Omental fat pad (tissue), 4 donors: ENCODE data around the gene AK4. TPM values are rescaled to one million over a fixed set of nuclear protein-coding genes. Genes with fewer than 3 reads are reported as not detected.

Experiments
- ATAC-seq: fragments of 150-250 bp; one replicate; pipeline ENCODE4 v1.9.1; 2016; ENCODE audit warnings: mild to moderate bottlenecking, moderate library complexity; ENCODE audit not compliant: low FRiP score
- DNase-seq: peaks from one replicate; pipeline ENCODE4 v3.0.0-alpha.2; 2019; ENCODE audit warnings: low spot score
- total RNA-seq, 4 donors: library from RNA; depleted of rRNA; stranded (reverse); fragments of >200 nt; gene quantifications; one replicate each; pipeline ENCODE4 v1.1.0, GENCODE V29; 2016
- TF ChIP-seq, protein P1 (sequence below), 3 donors: fragments of 450-650 bp; IDR thresholded peaks; one replicate each; pipeline ENCODE4 v1.5.1; 2016 to 2017; ENCODE audit warnings: antibody characterized with exemption in 3 of 3, mild to moderate bottlenecking in 3 of 3, moderate library complexity in 2 of 3

AK4 gene
- total RNA-seq, 4 donors from 2014 or later: 20.5 to 108 (median 61.8) TPM

DNA sequence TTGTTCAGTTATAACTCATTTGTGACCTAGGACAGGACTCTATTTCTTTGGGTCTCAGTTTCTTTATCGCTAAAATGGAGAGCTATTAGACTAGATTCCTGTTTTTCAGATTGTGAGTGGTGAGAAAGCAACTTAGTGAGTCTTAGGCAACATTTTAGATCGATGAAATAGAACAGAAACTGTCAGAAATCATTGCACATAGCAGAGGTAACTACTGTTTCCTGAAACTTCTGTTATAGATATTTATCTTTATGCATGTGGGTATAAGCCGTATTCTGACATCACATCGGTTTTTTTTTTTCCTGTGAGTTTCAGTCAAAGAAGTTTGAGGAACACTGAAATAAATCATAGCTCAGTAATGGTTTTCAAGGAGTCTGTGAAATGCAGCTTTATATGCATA is 119.3 kb downstream of the AK4 start:
- DNase-seq (no peak), ATAC-seq (no peak)
- TF ChIP-seq, protein P1, sequence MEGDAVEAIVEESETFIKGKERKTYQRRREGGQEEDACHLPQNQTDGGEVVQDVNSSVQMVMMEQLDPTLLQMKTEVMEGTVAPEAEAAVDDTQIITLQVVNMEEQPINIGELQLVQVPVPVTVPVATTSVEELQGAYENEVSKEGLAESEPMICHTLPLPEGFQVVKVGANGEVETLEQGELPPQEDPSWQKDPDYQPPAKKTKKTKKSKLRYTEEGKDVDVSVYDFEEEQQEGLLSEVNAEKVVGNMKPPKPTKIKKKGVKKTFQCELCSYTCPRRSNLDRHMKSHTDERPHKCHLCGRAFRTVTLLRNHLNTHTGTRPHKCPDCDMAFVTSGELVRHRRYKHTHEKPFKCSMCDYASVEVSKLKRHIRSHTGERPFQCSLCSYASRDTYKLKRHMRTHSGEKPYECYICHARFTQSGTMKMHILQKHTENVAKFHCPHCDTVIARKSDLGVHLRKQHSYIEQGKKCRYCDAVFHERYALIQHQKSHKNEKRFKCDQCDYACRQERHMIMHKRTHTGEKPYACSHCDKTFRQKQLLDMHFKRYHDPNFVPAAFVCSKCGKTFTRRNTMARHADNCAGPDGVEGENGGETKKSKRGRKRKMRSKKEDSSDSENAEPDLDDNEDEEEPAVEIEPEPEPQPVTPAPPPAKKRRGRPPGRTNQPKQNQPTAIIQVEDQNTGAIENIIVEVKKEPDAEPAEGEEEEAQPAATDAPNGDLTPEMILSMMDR (IDR thresholded peaks at IDR 0.05): no peak

DNA sequence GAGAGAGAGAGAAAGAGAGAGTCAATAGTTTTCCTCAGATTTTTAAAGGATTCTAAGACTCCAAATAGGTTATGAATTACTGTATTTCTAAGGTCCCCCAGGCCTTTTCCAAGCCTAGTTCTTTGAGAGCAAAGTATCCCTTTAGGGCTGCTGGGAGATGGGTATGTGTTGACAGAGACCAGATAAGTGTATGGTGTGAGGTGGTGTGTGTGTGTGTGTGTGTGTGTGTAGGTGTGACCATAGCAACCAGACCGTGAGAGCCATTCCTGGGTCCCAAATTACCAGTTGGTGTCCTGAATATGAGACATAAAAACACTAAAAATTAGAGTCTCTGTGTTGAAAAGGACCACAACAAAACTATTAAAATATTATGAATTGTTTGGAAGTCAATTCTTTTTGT is 119.7 kb downstream of the AK4 start:
- TF ChIP-seq, protein P1 (IDR thresholded peaks at IDR 0.05): no peak
- DNase-seq (no peak), ATAC-seq (no peak)

DNA sequence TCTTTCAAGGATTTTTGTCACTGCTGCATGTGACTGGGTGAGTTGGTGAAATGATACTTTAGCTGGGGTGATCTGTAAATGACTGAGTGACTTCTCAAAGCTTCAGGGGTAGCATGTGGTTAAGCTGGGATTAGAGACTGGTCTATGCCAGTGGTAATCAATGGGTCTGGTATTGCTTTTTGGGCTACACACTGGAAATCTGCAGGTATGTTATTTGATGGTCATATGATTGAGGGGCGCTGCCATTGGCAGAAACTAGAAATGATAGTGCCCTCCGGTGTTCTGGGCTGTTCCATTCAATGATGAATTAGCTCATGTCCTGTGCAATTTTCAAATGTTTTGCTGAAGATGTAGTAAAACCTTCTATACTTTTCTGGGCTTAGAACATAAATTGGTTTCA is 121.6 kb downstream of the AK4 start:
- TF ChIP-seq, protein P1 (IDR thresholded peaks at IDR 0.05): no peak
- ATAC-seq: no peak
- no peak for DNase-seq

DNA sequence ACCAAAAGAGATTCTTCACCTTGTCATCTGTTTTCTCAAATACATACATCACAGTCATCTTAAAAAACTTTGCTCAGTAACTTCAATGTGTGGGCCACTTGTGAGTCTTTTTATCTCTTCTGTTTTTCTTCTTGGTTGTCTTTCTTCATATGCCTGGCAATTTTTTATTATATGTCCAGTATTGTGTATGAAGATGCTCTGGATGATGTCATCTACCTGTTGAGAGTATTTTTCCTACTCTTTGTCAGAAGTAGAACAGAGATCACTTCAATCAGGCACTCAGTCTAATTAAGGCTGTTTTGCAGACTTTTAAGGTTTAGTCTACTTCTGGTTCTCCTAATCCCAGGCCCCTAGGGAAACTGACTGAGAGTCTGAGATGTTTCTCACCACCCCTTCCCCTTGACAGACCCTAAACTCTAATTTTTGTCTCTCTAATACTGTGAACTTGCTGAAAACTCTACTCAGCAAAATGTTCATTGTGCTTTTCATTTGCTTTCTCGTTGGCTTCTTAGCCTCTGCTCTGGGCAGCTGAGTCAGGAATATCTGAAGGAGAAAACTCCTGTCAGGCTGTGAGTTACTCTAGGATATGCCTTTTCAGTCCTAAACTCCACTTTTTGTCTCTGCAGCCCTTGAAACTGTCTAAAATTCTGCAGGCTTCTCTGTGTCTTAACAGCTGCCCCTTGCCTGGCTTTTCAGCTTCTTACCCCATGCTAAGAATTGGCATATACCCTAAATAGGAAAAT is 128.4 kb downstream of the AK4 start:
- DNase-seq: no peak
- ATAC-seq: no peak
- TF ChIP-seq, protein P1 (IDR thresholded peaks at IDR 0.05): no peak

DNA sequence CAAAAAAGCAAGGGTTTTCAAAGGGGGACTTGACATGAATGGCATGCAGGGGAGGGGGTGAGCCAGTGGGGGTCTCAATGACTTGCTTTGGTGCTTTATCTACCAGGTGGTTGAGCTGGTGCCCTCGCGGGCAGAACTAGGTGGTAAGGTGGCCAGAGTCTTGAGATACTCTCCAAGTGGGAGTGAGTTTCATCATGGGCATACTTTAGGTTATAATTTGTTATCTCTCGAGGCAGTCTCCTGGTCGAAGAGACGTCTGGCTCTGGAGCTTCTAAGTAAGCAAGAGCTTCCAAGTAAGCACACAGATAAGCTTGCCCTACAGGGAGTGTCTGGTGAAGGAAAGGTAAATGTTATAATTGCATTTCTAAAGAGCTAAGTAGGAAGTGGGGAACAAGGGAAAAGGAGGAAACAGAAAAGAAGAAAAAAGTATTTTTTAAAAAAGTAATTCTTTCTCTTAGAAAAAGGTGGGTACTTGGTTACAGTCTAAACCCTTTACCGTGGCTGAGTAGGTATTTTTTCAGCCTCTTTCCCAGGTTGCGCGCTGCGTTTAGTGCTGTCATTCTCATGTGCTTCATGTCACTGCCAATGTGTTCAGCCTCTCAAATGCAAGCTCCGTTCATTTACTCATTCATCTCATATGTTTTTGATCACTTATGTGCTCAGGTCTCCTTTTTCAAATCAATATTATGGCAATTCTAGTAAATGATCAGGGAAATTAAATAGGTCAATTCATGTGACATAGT is 129.8 kb downstream of the AK4 start:
- DNase-seq (no peak), ATAC-seq (no peak)
- TF ChIP-seq, protein P1 (IDR thresholded peaks at IDR 0.05): no peak

DNA sequence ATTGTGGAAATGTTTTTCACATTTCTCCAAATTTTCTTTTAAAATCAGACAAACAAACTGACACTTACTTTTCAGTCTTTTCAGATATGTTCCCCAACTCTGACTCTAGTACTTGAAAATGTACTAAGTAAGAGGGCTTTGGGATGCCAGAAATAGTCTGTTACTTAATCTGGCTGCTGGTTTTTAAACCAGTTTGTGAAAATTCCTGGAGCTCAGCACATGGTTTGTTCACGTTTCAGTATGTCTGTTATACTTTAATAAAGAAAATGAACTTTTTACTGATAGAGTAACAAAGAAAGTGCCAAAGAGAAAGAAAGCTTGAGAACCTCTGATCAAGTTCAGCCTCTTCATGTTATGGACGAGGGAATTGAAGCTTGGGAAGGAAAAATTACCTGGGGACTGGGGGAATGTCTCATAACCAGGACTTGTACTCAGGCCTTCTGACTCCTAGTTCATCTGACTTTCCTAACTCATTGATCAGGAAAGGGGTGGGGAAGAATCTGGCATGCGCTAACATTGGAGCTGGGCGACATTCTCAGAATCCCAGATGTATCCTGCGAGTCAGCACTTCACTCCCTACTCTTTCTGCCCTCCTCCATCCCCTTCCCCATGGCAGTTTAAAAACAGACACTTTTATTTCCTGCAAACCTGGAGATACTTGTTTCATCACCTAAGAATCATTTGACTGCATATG is 130.5 kb downstream of the AK4 start:
- no peak for DNase-seq

More for the DNA sequence above, 130.5 kb downstream of the AK4 start:
- no peak for ATAC-seq
- TF ChIP-seq, protein P1 (IDR thresholded peaks at IDR 0.05): no peak
